Measurements from ENCODE around the gene RPL28.

DNA sequence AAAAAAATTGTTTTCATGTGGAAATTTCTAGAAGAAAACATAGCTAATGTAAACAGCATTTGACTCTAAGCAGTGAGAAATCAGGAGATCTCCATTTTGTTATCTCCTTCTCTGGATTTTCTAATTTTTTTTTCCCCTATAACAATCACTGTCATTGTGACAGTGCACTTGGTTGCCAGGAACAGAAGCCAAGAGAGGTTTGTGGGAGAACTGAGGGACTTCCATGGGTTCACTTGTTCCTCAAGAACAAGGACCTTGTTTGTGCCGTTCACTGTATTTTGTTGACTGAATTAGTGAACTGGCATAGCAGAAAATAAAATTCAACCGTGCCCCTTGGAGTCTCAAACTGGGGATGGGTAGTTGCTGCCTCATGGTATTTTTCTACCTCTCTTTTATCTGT, 40.3 kb downstream of the RPL28 start:
- no peak for TF ChIP-seq POLR2A (IDR thresholded peaks at IDR 0.05; ENCODE audit: extremely low read depth, insufficient read length)
- TF ChIP-seq, protein P1, sequence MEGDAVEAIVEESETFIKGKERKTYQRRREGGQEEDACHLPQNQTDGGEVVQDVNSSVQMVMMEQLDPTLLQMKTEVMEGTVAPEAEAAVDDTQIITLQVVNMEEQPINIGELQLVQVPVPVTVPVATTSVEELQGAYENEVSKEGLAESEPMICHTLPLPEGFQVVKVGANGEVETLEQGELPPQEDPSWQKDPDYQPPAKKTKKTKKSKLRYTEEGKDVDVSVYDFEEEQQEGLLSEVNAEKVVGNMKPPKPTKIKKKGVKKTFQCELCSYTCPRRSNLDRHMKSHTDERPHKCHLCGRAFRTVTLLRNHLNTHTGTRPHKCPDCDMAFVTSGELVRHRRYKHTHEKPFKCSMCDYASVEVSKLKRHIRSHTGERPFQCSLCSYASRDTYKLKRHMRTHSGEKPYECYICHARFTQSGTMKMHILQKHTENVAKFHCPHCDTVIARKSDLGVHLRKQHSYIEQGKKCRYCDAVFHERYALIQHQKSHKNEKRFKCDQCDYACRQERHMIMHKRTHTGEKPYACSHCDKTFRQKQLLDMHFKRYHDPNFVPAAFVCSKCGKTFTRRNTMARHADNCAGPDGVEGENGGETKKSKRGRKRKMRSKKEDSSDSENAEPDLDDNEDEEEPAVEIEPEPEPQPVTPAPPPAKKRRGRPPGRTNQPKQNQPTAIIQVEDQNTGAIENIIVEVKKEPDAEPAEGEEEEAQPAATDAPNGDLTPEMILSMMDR (IDR thresholded peaks at IDR 0.05; ENCODE audit: low read depth, low read length): no peak
- TF ChIP-seq, protein P2, sequence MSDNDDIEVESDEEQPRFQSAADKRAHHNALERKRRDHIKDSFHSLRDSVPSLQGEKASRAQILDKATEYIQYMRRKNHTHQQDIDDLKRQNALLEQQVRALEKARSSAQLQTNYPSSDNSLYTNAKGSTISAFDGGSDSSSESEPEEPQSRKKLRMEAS (IDR thresholded peaks at IDR 0.05; ENCODE audit: low read depth, low read length): no peak

All from NB4 (cell line).